Ramos (cell line): ENCODE data around the gene PAX3.
"Not testable (repeated sequence)": the region's sequence is repeated elsewhere in the genome, so short reads cannot be mapped to it uniquely, and the experiment has no call there.

Experiments
- in situ Hi-C: fragments of 300-500 bp; cut with MboI; formaldehyde crosslinking; loops from one replicate; pipeline ENCODE4 v1.14.3; 2022; ENCODE audit warnings: low sequenced_read_pairs; ENCODE audit not compliant: unreplicated experiment

Gene PAX3

GRCh38 chr2:222160944-222161343 is 137.9 kb downstream of the PAX3 start:
- in situ Hi-C loops, result no loop called here

DNA sequence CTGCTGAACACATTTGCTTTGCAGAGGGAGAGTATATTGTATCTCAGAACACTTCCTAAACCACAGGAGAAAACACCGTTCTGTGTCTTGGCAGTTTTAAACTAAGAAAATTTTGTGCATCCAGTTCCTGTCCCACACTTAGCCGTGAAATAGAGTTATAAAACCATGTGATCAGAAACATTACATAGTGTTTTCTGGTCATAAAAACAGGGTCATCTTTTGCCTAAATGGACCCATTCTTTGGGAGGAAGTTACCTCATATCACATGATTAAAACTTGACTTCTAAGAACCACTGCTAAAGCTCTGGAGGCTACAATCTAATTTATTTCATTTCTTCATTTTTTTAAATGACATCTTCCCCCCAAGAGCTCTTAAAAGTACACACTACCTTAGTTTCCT is 138.7 kb downstream of the PAX3 start:
- in situ Hi-C loops, result no loop called here

- in situ Hi-C loops, result no loop called here
Observed at GRCh38 chr2:222159221-222159620, 139.6 kb downstream of the PAX3 start.

- in situ Hi-C loops, result not testable (repeated sequence)
Observed at GRCh38 chr2:222155003-222155664, 143.7 kb downstream of the PAX3 start.
